Measurements from ENCODE around the gene MATN3. TPM values are rescaled to one million over a fixed set of nuclear protein-coding genes. Genes with fewer than 3 reads are reported as not detected.

Gene MATN3
- total RNA-seq, 1 donor from 2014 or later: 0.32 TPM

- no peak overlapping the region for H3K27ac Mint-ChIP-seq (ENCODE audit: unreplicated experiment)
- TF ChIP-seq, protein P1, sequence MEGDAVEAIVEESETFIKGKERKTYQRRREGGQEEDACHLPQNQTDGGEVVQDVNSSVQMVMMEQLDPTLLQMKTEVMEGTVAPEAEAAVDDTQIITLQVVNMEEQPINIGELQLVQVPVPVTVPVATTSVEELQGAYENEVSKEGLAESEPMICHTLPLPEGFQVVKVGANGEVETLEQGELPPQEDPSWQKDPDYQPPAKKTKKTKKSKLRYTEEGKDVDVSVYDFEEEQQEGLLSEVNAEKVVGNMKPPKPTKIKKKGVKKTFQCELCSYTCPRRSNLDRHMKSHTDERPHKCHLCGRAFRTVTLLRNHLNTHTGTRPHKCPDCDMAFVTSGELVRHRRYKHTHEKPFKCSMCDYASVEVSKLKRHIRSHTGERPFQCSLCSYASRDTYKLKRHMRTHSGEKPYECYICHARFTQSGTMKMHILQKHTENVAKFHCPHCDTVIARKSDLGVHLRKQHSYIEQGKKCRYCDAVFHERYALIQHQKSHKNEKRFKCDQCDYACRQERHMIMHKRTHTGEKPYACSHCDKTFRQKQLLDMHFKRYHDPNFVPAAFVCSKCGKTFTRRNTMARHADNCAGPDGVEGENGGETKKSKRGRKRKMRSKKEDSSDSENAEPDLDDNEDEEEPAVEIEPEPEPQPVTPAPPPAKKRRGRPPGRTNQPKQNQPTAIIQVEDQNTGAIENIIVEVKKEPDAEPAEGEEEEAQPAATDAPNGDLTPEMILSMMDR (IDR thresholded peaks at IDR 0.05; ENCODE audit: partially characterized antibody, unreplicated experiment): no peak
- H3K4me3 Mint-ChIP-seq (ENCODE audit: unreplicated experiment): no peak overlapping the region
- DNase-seq: no peak
- H3K4me1 Mint-ChIP-seq (ENCODE audit: low read depth, unreplicated experiment): peaks cover 2% of the 10 kb centered on the region
- no peaks in the 10 kb centered on the region for H3K36me3 Mint-ChIP-seq (ENCODE audit: unreplicated experiment)
- no peaks in the 10 kb centered on the region for H3K9me3 Mint-ChIP-seq (ENCODE audit: unreplicated experiment)
- no peaks in the 10 kb centered on the region for H3K27me3 Mint-ChIP-seq (ENCODE audit: unreplicated experiment)
Observed at GRCh38 chr2:19979932-19980331, 32.5 kb downstream of the MATN3 start.

DNA sequence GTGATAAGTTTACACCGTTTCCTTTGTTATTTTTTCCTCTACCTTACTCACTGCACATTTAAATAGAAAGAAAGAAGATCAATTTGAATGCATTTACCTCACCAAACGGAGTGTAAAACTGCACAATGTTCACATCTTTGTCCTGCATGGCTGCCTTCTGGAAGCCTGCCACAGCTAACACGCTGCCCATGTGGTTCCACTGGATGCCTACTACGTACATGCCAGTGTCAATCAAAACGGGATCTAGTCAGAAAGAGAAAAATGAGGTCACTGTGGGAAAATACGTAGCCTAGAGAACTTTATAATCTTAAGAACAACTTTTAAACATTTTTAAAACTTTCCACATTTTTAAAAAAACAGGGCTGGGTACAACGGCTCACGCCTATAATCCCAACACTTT, 39.0 kb downstream of the MATN3 start:
- Mint-ChIP-seq H3K36me3 (ENCODE audit: unreplicated experiment) (no peaks in the 10 kb centered on the region), H3K27me3 (ENCODE audit: unreplicated experiment) (no peaks in the 10 kb centered on the region), H3K4me3 (ENCODE audit: unreplicated experiment) (no peak overlapping the region), H3K27ac (ENCODE audit: unreplicated experiment) (no peak overlapping the region), H3K4me1 (ENCODE audit: low read depth, unreplicated experiment) (peaks cover under 1% of the 10 kb centered on the region), H3K9me3 (ENCODE audit: unreplicated experiment) (no peaks in the 10 kb centered on the region)
- DNase-seq: no peak
- TF ChIP-seq, protein P1 (IDR thresholded peaks at IDR 0.05; ENCODE audit: partially characterized antibody, unreplicated experiment): no peak

- H3K27ac Mint-ChIP-seq (ENCODE audit: unreplicated experiment): no peak overlapping the region
- no peaks in the 10 kb centered on the region for H3K36me3 Mint-ChIP-seq (ENCODE audit: unreplicated experiment)
- TF ChIP-seq, protein P1 (IDR thresholded peaks at IDR 0.05; ENCODE audit: partially characterized antibody, unreplicated experiment): no peak
Observed at GRCh38 chr2:19971691-19972090, 40.8 kb downstream of the MATN3 start.

DNA sequence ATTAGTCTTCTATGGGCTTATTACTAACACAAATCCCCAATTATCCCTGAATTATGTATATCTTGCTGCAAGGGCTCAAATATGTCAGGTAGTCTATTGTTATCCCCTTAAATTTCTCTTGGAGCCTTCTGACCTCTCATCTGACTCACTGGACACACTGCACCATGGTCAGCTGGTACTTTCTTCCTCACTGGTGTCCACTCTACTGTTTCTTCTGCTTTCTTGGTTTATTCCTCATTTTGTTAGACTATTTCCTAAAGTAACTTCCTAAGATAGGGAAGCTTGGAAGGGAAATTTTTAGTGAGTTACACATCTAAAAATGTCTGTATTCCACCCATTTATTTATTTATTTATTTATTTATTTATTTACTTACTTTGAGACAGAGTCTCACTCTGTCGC, 49.1 kb downstream of the MATN3 start:
- TF ChIP-seq, protein P1 (IDR thresholded peaks at IDR 0.05; ENCODE audit: partially characterized antibody, unreplicated experiment): no peak
- no peak overlapping the region for H3K4me3 Mint-ChIP-seq (ENCODE audit: unreplicated experiment)
- H3K9me3 Mint-ChIP-seq (ENCODE audit: unreplicated experiment): no peaks in the 10 kb centered on the region
- H3K27me3 Mint-ChIP-seq (ENCODE audit: unreplicated experiment): no peaks in the 10 kb centered on the region
- DNase-seq: no peak
- H3K36me3 Mint-ChIP-seq (ENCODE audit: unreplicated experiment): no peaks in the 10 kb centered on the region
- H3K4me1 Mint-ChIP-seq (ENCODE audit: low read depth, unreplicated experiment): no peaks in the 10 kb centered on the region
- H3K27ac Mint-ChIP-seq (ENCODE audit: unreplicated experiment): no peak overlapping the region

More at GRCh38 chr2:19971691-19972090, 40.8 kb downstream of the MATN3 start:
- no peaks in the 10 kb centered on the region for H3K9me3 Mint-ChIP-seq (ENCODE audit: unreplicated experiment)
- no peak overlapping the region for H3K4me3 Mint-ChIP-seq (ENCODE audit: unreplicated experiment)
- no peaks in the 10 kb centered on the region for H3K4me1 Mint-ChIP-seq (ENCODE audit: low read depth, unreplicated experiment)
- DNase-seq: no peak
- H3K27me3 Mint-ChIP-seq (ENCODE audit: unreplicated experiment): no peaks in the 10 kb centered on the region

DNA sequence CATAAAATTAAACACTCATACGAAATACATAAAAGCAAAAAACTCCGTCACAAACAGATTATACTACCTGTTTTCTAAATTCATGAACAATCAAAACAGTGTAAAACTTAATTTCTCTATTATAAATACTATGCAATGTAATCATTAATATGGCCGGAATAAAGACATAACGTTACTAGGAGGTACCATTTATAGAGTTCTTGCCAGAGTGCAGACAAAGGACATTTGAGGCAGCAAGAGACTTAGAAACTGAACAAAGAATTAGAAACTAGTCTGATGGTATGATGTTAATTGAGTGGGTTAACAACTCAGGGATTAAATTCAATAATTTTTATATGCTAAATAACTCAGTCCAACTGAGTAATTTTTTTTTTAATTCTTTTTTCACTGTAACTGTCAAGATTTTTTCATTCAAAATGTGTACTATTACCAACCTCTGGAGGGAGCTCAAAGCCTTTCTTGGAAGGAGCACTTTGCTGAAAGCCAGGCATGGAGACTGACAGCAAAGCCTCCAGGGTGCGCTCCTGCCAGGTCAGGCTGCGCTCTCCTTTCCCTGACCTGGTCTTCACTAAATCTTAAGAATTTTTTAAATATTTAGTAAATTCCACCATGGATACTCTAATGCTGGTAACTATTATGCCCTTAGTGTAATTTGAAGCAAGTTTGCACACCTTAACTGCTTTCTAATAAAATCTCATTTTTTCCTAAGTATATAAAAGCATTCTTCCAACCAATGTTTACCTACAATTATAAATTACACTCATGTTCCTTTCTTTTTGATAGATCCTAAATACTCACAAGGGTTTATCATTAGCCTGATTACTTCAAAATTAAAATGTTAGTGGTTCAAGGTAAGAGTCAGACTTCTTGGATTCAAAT, 56.7 kb downstream of the MATN3 start:
- Mint-ChIP-seq H3K4me1 (ENCODE audit: low read depth, unreplicated experiment) (no peaks in the 10 kb centered on the region), H3K9me3 (ENCODE audit: unreplicated experiment) (no peaks in the 10 kb centered on the region), H3K4me3 (ENCODE audit: unreplicated experiment) (no peak overlapping the region), H3K36me3 (ENCODE audit: unreplicated experiment) (no peaks in the 10 kb centered on the region), H3K27ac (ENCODE audit: unreplicated experiment) (no peak overlapping the region), H3K27me3 (ENCODE audit: unreplicated experiment) (no peaks in the 10 kb centered on the region)
- TF ChIP-seq, protein P1 (IDR thresholded peaks at IDR 0.05; ENCODE audit: partially characterized antibody, unreplicated experiment): peak; percentile 74
- DNase-seq: peak; percentile 65
